Measurements from ENCODE around the gene SLIT3. TPM values are rescaled to one million over a fixed set of nuclear protein-coding genes. Genes with fewer than 3 reads are reported as not detected.
"Not testable (repeated sequence)": the region's sequence is repeated elsewhere in the genome, so short reads cannot be mapped to it uniquely, and the experiment has no call there.

Gene SLIT3
- total RNA-seq, 4 donors from 2014 or later: 0.97 to 6.1 (median 3.4) TPM

DNA sequence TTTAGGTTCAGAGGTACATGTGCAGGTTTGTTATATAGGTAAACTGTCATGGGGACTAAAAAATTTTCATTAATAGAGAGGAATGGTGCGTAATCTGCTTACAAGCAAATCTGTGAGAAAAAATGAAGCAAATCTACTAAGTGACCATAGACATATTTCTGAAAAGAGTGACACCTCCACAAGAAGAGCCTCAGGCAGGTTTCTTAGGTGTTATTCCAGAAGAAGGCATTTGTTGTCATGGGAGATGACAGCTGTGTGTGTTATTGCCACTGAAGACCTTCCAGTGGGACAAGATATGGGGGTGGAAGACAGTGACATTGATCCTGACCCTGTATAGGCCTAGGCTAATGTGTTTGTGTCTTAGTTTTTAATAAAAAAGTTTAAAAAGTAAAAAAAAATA is 652.9 kb downstream of the SLIT3 start:
- DNase-seq: no peak
- no peak overlapping the region for H3K4me3 ChIP-seq

DNA sequence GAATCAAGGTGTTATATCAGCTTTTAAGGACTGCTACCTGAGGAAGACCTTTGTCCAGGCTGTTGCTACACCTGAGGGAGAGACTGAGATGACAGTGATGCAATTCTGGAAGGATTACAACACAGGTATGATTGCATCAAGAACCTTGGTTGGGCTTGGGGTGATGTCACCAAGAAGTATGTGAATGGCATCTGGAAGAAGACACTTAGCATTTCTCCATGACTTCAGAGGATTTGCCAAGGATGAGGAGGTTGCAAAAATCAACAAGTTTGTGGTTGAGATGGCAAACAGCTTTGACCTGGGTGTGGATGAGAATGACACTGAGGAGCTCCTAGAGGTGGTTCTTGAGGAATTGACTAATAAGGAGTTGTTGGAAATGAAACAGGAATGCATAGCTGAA is 653.9 kb downstream of the SLIT3 start:
- no peak for DNase-seq
- no peak overlapping the region for H3K4me3 ChIP-seq
- H3K27me3 ChIP-seq: no peaks in the 10 kb centered on the region
- intact Hi-C loops (cut with DNase I; ENCODE audit: low total_unique reads): no loop called here
- H3K9me3 ChIP-seq: no peaks in the 10 kb centered on the region
- no peak overlapping the region for H3K27ac ChIP-seq
- TF ChIP-seq POLR2A (IDR thresholded peaks at IDR 0.05): no peak
- TF ChIP-seq, protein P1, sequence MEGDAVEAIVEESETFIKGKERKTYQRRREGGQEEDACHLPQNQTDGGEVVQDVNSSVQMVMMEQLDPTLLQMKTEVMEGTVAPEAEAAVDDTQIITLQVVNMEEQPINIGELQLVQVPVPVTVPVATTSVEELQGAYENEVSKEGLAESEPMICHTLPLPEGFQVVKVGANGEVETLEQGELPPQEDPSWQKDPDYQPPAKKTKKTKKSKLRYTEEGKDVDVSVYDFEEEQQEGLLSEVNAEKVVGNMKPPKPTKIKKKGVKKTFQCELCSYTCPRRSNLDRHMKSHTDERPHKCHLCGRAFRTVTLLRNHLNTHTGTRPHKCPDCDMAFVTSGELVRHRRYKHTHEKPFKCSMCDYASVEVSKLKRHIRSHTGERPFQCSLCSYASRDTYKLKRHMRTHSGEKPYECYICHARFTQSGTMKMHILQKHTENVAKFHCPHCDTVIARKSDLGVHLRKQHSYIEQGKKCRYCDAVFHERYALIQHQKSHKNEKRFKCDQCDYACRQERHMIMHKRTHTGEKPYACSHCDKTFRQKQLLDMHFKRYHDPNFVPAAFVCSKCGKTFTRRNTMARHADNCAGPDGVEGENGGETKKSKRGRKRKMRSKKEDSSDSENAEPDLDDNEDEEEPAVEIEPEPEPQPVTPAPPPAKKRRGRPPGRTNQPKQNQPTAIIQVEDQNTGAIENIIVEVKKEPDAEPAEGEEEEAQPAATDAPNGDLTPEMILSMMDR (IDR thresholded peaks at IDR 0.05 in 4 of 5, conservative IDR thresholded peaks at IDR 0.05 in 1 of 5): no peak
- in situ Hi-C loops (cut with MboI; ENCODE audit: low sequenced_read_pairs in 4 of 4): no loop called here
- H3K36me3 ChIP-seq: no peaks in the 10 kb centered on the region
- no peaks in the 10 kb centered on the region for H3K4me1 ChIP-seq
- no peak for ATAC-seq

More for the DNA sequence above, 652.9 kb downstream of the SLIT3 start:
- no peak for ATAC-seq
- Histone ChIP-seq H3K9me3 (no peaks in the 10 kb centered on the region), H3K27ac (no peak overlapping the region), H3K36me3 (no peaks in the 10 kb centered on the region), H3K4me1 (no peaks in the 10 kb centered on the region), H3K27me3 (no peaks in the 10 kb centered on the region)
- in situ Hi-C loops (cut with MboI; ENCODE audit: low sequenced_read_pairs in 4 of 4): no loop called here
- TF ChIP-seq POLR2A (IDR thresholded peaks at IDR 0.05): no peak
- TF ChIP-seq, protein P1 (IDR thresholded peaks at IDR 0.05 in 4 of 5, conservative IDR thresholded peaks at IDR 0.05 in 1 of 5): no peak
- intact Hi-C loops (cut with DNase I; ENCODE audit: low total_unique reads): no loop called here

DNA sequence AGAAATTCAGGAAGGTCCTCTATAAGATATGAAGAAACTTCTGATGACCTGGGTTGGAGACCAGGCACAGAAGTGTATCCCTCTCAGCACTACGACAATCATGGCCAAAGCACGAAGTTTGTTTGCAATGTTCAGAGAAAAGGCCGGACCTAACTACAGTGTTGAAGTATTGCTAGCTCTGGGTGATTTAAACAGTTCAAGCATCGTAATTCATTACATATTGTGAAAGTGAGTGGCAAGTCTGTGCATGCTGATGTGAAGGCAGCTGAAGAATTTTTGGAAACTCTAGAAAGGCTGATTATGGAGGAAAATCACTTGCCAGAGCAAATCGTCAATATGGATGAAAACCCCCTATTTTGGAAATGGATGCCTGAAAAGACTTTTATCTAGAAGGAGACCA is 654.6 kb downstream of the SLIT3 start:
- no peaks in the 10 kb centered on the region for H3K27me3 ChIP-seq
- in situ Hi-C loops (cut with MboI; ENCODE audit: low sequenced_read_pairs in 4 of 4): no loop called here
- H3K9me3 ChIP-seq: no peaks in the 10 kb centered on the region
- H3K27ac ChIP-seq: no peak overlapping the region
- ATAC-seq (no peak), DNase-seq (no peak)
- no peaks in the 10 kb centered on the region for H3K4me1 ChIP-seq
- TF ChIP-seq POLR2A (IDR thresholded peaks at IDR 0.05): no peak
- TF ChIP-seq, protein P1 (IDR thresholded peaks at IDR 0.05 in 4 of 5, conservative IDR thresholded peaks at IDR 0.05 in 1 of 5): no peak
- intact Hi-C loops (cut with DNase I; ENCODE audit: low total_unique reads): no loop called here
- no peak overlapping the region for H3K4me3 ChIP-seq
- H3K36me3 ChIP-seq: no peaks in the 10 kb centered on the region

DNA sequence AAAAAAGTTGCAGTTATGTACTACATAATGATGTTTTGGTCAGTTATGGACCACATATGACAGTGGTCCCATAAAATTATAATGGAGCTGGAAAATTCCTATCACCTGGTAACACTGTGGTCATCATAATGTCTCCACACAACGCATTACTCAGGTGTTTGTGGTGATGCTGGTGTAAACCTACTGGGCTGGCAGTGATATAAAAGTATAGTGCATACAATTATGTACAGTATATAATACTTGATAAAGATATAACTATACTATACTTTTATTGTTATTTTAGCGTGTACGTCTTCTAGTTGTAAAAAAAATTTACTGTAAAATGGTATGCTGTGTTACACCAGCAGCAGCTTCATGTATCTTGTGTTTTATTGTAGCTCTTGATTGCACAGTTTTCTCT is 655.7 kb downstream of the SLIT3 start:
- ATAC-seq (no peak), DNase-seq (no peak)
- Histone ChIP-seq H3K4me1 (no peaks in the 10 kb centered on the region), H3K36me3 (no peaks in the 10 kb centered on the region), H3K4me3 (no peak overlapping the region), H3K27me3 (no peaks in the 10 kb centered on the region), H3K9me3 (no peaks in the 10 kb centered on the region), H3K27ac (no peak overlapping the region)
- TF ChIP-seq, protein P1 (IDR thresholded peaks at IDR 0.05 in 4 of 5, conservative IDR thresholded peaks at IDR 0.05 in 1 of 5): no peak
- no peak for TF ChIP-seq POLR2A (IDR thresholded peaks at IDR 0.05)
- intact Hi-C loops (cut with DNase I; ENCODE audit: low total_unique reads): no loop called here
- in situ Hi-C loops (cut with MboI; ENCODE audit: low sequenced_read_pairs in 4 of 4): no loop called here

DNA sequence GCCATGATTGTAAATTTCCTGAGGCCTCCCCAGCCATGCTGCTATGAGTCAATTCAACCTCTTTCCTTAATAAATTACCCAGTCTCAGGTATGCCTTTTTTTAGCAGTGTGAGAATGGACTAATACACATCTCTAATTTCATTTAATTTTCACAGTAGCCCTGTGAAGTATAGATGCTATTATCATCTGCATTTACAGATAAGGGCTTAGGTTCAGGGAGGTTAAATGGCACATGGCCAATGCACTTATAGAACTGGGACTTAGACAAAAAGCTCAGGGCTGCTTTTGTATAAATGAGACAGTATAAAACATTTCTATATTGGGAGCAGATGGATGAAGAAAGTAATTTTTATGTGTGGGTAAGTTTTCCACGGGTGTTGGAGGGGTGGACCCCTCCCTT is 658.9 kb downstream of the SLIT3 start:
- H3K4me3 ChIP-seq: no peak overlapping the region
- no peak overlapping the region for H3K27ac ChIP-seq
- H3K9me3 ChIP-seq: no peaks in the 10 kb centered on the region
- H3K27me3 ChIP-seq: no peaks in the 10 kb centered on the region
- in situ Hi-C loops (cut with MboI; ENCODE audit: low sequenced_read_pairs in 4 of 4): no loop called here
- TF ChIP-seq POLR2A (IDR thresholded peaks at IDR 0.05): no peak
- TF ChIP-seq, protein P1 (IDR thresholded peaks at IDR 0.05 in 4 of 5, conservative IDR thresholded peaks at IDR 0.05 in 1 of 5): no peak
- no peaks in the 10 kb centered on the region for H3K4me1 ChIP-seq
- DNase-seq (no peak), ATAC-seq (no peak)
- no peaks in the 10 kb centered on the region for H3K36me3 ChIP-seq
- intact Hi-C loops (cut with DNase I; ENCODE audit: low total_unique reads): no loop called here

DNA sequence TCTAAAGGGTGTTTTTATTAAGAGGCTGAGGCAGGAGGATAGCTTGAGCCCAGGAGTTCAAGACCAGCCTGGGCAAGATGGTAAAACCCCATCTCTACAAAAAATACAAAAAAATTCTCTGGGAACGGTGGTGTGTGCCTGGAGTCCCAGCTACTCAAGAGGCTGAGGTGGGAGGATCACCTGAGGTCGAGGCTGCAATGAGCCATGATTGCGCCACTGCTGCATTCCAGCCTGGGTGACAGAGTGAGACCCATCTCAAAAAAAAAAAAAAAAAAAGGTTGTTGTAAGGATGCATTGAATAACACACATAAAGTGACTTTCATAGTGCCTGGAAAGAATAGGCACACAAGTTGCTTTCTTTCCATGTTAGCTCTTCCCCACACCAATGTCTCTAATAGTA is 662.1 kb downstream of the SLIT3 start:
- H3K27me3 ChIP-seq; ATAC-seq; H3K36me3 ChIP-seq; H3K4me3 ChIP-seq; in situ Hi-C loops (cut with MboI; ENCODE audit: low sequenced_read_pairs in 4 of 4); DNase-seq; H3K9me3 ChIP-seq; H3K4me1 ChIP-seq; intact Hi-C loops (cut with DNase I; ENCODE audit: low total_unique reads); H3K27ac ChIP-seq: not testable (repeated sequence)

All from gastrocnemius medialis (tissue), 4 donors.